Ascending aorta (tissue), 2 donors: ENCODE data around the gene MCF2L. TPM values are rescaled to one million over a fixed set of nuclear protein-coding genes. Genes with fewer than 3 reads are reported as not detected.

ENCODE experiments used
- DNase-seq, 2 donors: peaks; one replicate each; pipeline ENCODE4 v3.0.0-alpha.2; 2019; ENCODE audit warnings: low spot score in 2 of 2
- H3K27ac ChIP-seq, 2 donors: fragments of 200-600 bp; sonication (generic); one replicate each; pipeline ENCODE4 v1.5.1; 2016 to 2017; ENCODE audit warnings: mild to moderate bottlenecking in 1 of 2
- H3K27me3 ChIP-seq: fragments of 200-600 bp; sonication (generic); one replicate; pipeline ENCODE4 v1.5.1; 2017
- H3K36me3 ChIP-seq, 2 donors: fragments of 200-600 bp; sonication (generic); one replicate each; pipeline ENCODE4 v1.5.1; 2016
- H3K4me1 ChIP-seq, 2 donors: fragments of 200-600 bp; sonication (generic); one replicate each; pipeline ENCODE4 v1.5.1; 2016 to 2017; ENCODE audit warnings: mild to moderate bottlenecking in 1 of 2
- H3K4me3 ChIP-seq, 2 donors: fragments of 200-600 bp; sonication (generic); one replicate each; pipeline ENCODE4 v1.5.1; 2016 to 2017; ENCODE audit warnings: mild to moderate bottlenecking in 1 of 2
- H3K9me3 ChIP-seq, 2 donors: fragments of 200-600 bp; sonication (generic); one replicate each; pipeline ENCODE4 v1.5.1; 2016
- intact Hi-C: fragments of 100-400 bp; cut with DNase I; formaldehyde crosslinking; loops from one replicate; pipeline ENCODE4 v1.15.1; 2023
- total RNA-seq: library from RNA; depleted of rRNA; stranded (reverse); fragments of >200 nt; gene quantifications from one replicate; pipeline ENCODE4 v1.1.0, GENCODE V29; 2016
- TF ChIP-seq, protein P1 (sequence below), 3 experiments: fragments of 200-600 bp in 2 of 3; fragments of 450-650 bp in 1 of 3; sonication (generic) in 2 of 3; IDR thresholded peaks; one replicate each; pipeline ENCODE4 v1.5.1; 2016 to 2019; ENCODE audit warnings: antibody characterized with exemption in 3 of 3, mild to moderate bottlenecking in 1 of 3, moderate library complexity in 1 of 3

The MCF2L gene
- total RNA-seq, 1 donor from 2014 or later, result 112 TPM

DNA sequence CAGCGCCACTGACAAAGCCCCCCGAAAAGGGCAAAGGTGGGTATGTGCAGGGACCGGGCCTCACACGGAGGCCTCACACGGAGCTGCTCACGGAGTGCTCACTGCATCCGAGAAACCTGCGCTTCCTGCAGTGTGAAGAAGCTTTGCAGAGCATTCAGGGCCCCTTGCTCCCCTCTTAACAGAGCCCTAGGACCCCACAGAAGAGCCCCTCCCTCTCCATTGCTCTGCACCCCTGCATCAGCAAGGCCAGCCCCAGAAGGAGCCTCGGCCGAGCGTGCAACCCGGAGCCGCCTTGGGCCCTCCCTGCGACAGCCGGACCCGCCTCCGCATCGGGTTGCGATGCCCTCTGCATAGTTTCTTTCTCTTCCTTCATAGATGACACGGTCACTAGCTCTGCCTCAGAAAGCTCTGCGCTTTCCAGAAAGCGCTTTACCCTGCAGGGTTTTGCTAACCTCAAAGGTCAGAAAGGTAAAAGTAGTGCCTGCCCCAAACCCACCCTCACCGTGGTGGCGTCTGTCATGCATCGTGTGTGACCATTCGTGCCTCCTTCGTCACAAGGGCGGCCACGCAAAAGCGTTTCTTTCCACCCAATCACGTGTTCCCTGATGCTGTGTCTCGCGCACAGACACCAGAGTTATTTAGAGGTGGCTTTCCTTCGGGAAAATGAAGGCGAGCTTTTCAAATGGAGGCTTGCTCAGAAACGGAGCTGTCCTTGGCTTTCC, 120.8 kb downstream of the MCF2L start:
- intact Hi-C loops, result no loop called here
- TF ChIP-seq, protein P1, sequence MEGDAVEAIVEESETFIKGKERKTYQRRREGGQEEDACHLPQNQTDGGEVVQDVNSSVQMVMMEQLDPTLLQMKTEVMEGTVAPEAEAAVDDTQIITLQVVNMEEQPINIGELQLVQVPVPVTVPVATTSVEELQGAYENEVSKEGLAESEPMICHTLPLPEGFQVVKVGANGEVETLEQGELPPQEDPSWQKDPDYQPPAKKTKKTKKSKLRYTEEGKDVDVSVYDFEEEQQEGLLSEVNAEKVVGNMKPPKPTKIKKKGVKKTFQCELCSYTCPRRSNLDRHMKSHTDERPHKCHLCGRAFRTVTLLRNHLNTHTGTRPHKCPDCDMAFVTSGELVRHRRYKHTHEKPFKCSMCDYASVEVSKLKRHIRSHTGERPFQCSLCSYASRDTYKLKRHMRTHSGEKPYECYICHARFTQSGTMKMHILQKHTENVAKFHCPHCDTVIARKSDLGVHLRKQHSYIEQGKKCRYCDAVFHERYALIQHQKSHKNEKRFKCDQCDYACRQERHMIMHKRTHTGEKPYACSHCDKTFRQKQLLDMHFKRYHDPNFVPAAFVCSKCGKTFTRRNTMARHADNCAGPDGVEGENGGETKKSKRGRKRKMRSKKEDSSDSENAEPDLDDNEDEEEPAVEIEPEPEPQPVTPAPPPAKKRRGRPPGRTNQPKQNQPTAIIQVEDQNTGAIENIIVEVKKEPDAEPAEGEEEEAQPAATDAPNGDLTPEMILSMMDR (IDR thresholded peaks at IDR 0.05), result no peak
- H3K27me3 ChIP-seq, result no peaks in the 10 kb centered on the region

DNA sequence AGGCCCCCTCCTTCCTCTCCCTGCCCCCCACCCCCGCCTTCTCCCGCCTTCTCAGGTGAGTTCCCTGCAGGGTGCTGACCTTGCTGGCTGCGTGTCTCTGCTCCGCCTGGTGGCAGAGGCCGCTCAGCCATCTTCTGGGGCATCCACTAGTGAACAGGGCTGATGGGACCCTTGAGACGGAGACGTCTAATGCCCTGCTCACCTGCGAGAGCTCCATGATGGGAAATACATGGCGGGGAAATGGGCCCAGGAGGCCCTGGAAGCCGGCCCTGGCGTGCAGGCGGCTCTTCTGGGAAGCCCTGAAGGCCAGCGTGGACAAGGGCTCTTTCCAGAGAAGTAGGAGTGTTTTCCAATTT, 121.4 kb downstream of the MCF2L start:
- peaks cover 14 to 15% of the 10 kb centered on the region in 2 donors for H3K36me3 ChIP-seq
- no peak for DNase-seq

More for the DNA sequence above, 120.8 kb downstream of the MCF2L start:
- no peak overlapping the region for H3K4me3 ChIP-seq
- no peak for DNase-seq
- peaks cover 14 to 15% of the 10 kb centered on the region in 2 donors for H3K36me3 ChIP-seq
- no peaks in the 10 kb centered on the region for H3K9me3 ChIP-seq
- H3K27ac ChIP-seq, result no peak overlapping the region
- no peaks in the 10 kb centered on the region for H3K4me1 ChIP-seq

DNA sequence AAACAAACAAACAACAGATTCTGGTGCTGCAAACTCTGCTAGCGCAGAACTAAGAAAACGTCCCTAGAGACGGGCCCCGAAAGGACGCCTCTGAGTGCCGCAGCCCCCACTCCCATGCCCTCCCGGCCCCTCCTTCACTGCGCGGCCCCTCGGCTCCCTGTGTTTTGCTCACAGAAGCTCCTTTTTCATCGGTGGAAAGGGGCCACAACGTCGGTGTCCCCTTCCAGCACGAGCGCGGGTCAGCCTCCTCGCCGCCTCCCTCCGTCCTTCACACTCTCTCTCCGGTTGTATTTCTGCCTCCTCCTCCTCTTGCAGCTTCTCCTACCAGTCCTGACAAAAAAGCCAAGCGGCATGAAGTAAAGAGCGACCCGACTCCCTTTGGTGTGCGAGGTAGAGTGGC, 121.8 kb downstream of the MCF2L start:
- TF ChIP-seq, protein P1 (IDR thresholded peaks at IDR 0.05), result no peak
- H3K9me3 ChIP-seq, result no peaks in the 10 kb centered on the region
- H3K4me1 ChIP-seq, result no peaks in the 10 kb centered on the region
- no peak overlapping the region for H3K27ac ChIP-seq
- peaks cover 14 to 15% of the 10 kb centered on the region in 2 donors for H3K36me3 ChIP-seq
- H3K4me3 ChIP-seq, result no peak overlapping the region
- H3K27me3 ChIP-seq, result no peaks in the 10 kb centered on the region
- intact Hi-C loops, result no loop called here
- no peak for DNase-seq

More for the DNA sequence above, 121.4 kb downstream of the MCF2L start:
- H3K4me1 ChIP-seq, result no peaks in the 10 kb centered on the region
- no peak overlapping the region for H3K4me3 ChIP-seq
- intact Hi-C loops, result no loop called here
- H3K27ac ChIP-seq, result no peak overlapping the region
- H3K27me3 ChIP-seq, result no peaks in the 10 kb centered on the region
- TF ChIP-seq, protein P1 (IDR thresholded peaks at IDR 0.05), result no peak
- H3K9me3 ChIP-seq, result no peaks in the 10 kb centered on the region

DNA sequence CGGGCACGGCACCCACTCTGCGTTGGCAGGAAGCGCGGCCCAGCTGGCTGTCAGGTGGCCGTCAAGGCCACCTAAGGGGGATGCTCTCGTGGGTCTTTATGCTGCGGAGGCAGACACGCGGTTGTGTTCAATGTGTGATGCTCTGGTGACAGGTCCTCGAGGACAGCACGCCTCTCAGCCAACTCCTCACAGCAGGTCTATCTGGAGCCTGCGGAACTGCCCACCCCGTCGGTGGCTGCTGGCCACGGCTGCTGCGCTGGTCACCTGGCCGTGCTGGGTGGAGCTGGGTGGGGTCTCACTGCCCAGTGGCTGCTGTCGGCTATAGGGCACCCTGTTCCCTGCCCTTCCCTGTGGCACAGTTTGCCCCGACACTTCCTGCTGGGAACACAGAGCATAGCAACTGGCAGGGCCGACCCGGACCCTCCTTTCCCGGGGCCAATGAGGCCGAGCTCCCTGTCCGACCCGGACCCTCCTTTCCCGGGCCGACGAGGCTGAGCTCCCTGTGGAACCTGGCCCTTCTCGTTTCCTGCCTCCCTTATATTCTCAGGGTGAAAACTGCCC, 122.3 kb downstream of the MCF2L start:
- no peak for DNase-seq
- Histone ChIP-seq H3K27ac (no peak overlapping the region), H3K36me3 (peaks cover 14 to 15% of the 10 kb centered on the region in 2 donors), H3K9me3 (no peaks in the 10 kb centered on the region), H3K4me3 (no peak overlapping the region), H3K27me3 (no peaks in the 10 kb centered on the region), H3K4me1 (no peaks in the 10 kb centered on the region)
- TF ChIP-seq, protein P1 (IDR thresholded peaks at IDR 0.05), result no peak
- intact Hi-C loops, result no loop called here

DNA sequence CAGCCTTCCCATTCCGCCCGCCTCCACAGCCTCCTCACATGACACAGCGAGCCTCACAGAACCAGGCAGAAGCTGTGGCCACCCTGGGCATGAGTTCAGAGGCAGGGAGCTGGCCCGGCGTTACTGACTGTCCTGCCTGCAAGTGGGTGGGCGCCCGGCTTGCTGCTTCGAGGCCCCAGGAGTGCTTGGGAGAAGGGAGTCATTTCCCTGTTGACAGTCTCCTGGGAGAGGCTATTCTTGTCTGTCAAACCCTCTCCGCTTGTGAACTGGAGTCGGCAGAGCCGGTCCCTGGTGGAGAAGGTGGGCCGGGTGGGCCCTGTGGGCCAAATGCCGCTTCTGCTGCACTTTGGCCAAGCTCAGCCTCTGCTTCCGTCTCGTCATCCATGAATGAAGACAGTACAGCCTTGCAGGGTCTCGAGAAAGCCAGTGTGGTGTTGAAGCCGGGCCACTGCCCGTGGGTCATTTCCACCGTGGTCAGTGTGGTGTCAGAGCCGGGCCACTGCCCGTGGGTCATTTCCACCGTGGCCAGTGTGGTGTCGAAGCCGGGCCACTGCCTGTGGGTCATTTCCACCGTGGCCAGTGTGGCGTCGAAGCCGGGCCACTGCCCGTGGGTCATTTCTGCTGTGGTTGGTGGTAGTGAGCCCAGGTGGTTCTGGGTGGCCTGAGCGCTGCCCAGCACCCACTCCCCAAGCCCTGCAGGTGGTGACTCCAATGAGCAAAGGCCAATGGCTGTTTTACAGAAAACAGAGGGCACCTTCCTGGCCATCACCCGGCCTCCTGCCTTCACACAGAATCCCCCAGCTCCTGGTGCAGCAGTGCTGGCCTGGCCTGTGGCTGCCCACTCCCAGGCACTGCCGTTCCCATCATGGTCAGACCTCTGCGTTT, 123.1 kb downstream of the MCF2L start:
- no peak for DNase-seq
- Histone ChIP-seq H3K4me3 (no peak overlapping the region), H3K27ac (no peak overlapping the region), H3K27me3 (no peaks in the 10 kb centered on the region), H3K9me3 (no peaks in the 10 kb centered on the region), H3K4me1 (no peaks in the 10 kb centered on the region), H3K36me3 (peaks cover 12 to 15% of the 10 kb centered on the region in 2 donors)
- intact Hi-C loops, result no loop called here
- TF ChIP-seq, protein P1 (IDR thresholded peaks at IDR 0.05), result no peak
